ENCODE measurements around the gene SIAH3. TPM values are rescaled to one million over a fixed set of nuclear protein-coding genes. Genes with fewer than 3 reads are reported as not detected.

SIAH3 gene
- total and polyA plus RNA-seq, 8 donors, result 0.55 TPM; not detected in 7

GRCh38 chr13:45744979-45745378 is 106.6 kb downstream of the SIAH3 start:
- TF ChIP-seq POLR2AphosphoS5 (IDR thresholded peaks at IDR 0.05) (no peak), POLR2A (IDR thresholded peaks at IDR 0.05) (no peak), CTCF (IDR thresholded peaks at IDR 0.05) (no peak), EP300 (IDR thresholded peaks at IDR 0.05) (no peak)
- DNase-seq, result no peak
- H3K4me3 ChIP-seq, result no peak overlapping the region
- no peaks in the 10 kb centered on the region for H3K27me3 ChIP-seq
- H3K36me3 ChIP-seq, result no peaks in the 10 kb centered on the region
- H3K4me1 ChIP-seq, result no peaks in the 10 kb centered on the region
- no peak overlapping the region for H3K27ac ChIP-seq
- intact Hi-C loops (cut with DNase I; ENCODE audit: low total_unique reads), result no loop called here
- WGBS, 5 donors, result 84 to 89% (median 87%) methylated on average over 3 of the region's 3 CpGs
- no peaks in the 10 kb centered on the region for H3K9me3 ChIP-seq

DNA sequence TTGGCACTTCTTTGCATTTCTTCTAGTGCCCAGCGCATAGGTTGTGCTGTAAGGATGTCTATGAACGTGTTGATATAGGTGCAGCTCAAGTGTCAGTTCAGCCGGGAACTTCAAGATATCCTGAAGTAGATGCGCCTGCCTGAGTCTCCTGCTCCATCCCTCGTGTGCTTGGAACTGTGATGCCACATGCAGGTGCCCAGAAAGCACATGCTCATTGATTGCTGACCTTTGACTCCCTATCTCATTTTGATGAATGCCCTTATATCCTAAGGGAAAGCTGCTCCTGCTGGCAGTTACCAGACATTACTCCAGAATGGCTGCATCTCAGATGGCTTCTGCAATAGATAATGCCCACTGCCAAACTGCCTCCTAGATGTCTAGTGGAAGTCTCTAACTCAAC is 108.6 kb downstream of the SIAH3 start:
- no peak for TF ChIP-seq POLR2AphosphoS5 (IDR thresholded peaks at IDR 0.05)
- TF ChIP-seq POLR2A (IDR thresholded peaks at IDR 0.05), result no peak
- no peak for TF ChIP-seq EP300 (IDR thresholded peaks at IDR 0.05)
- TF ChIP-seq CTCF (IDR thresholded peaks at IDR 0.05), result no peak
- Histone ChIP-seq H3K36me3 (no peaks in the 10 kb centered on the region), H3K27ac (no peak overlapping the region), H3K4me3 (no peak overlapping the region), H3K4me1 (no peaks in the 10 kb centered on the region), H3K27me3 (no peaks in the 10 kb centered on the region), H3K9me3 (no peaks in the 10 kb centered on the region)
- intact Hi-C loops (cut with DNase I; ENCODE audit: low total_unique reads), result no loop called here
- no peak for DNase-seq
- WGBS, 5 donors, result 77 to 93% (median 88%) methylated on average over 5 of the region's 5 CpGs

- H3K4me3 ChIP-seq, result no peak overlapping the region
- no peak for TF ChIP-seq POLR2AphosphoS5 (IDR thresholded peaks at IDR 0.05)
- no peak for TF ChIP-seq EP300 (IDR thresholded peaks at IDR 0.05)
- no peak for TF ChIP-seq CTCF (IDR thresholded peaks at IDR 0.05)
- no peak for TF ChIP-seq POLR2A (IDR thresholded peaks at IDR 0.05)
- H3K4me1 ChIP-seq, result no peaks in the 10 kb centered on the region
- no peaks in the 10 kb centered on the region for H3K27me3 ChIP-seq
- no peak for DNase-seq
- intact Hi-C loops (cut with DNase I; ENCODE audit: low total_unique reads), result no loop called here
- 39 to 52% (median 44%) methylated on average over 2 of the region's 2 CpGs for WGBS, 5 donors
- no peaks in the 10 kb centered on the region for H3K9me3 ChIP-seq
- no peaks in the 10 kb centered on the region for H3K36me3 ChIP-seq
- H3K27ac ChIP-seq, result no peak overlapping the region
These were observed 114.0 kb downstream of the SIAH3 start for GRCh38 chr13:45737571-45738017.

GRCh38 chr13:45733361-45733760 is 118.2 kb downstream of the SIAH3 start:
- H3K27me3 ChIP-seq, result no peaks in the 10 kb centered on the region
- no peaks in the 10 kb centered on the region for H3K36me3 ChIP-seq
- TF ChIP-seq POLR2AphosphoS5 (IDR thresholded peaks at IDR 0.05) (no peak), EP300 (IDR thresholded peaks at IDR 0.05) (no peak), CTCF (IDR thresholded peaks at IDR 0.05) (no peak), POLR2A (IDR thresholded peaks at IDR 0.05) (no peak)
- no peak overlapping the region for H3K27ac ChIP-seq
- 84 to 95% (median 88%) methylated on average over 5 of the region's 5 CpGs for WGBS, 5 donors
- H3K9me3 ChIP-seq, result no peaks in the 10 kb centered on the region
- no peak overlapping the region for H3K4me3 ChIP-seq
- intact Hi-C loops (cut with DNase I; ENCODE audit: low total_unique reads), result no loop called here
- DNase-seq, result no peak
- no peaks in the 10 kb centered on the region for H3K4me1 ChIP-seq
